Omental fat pad (tissue), 4 donors: Measurements from ENCODE around the gene PRMT5. TPM values are rescaled to one million over a fixed set of nuclear protein-coding genes. Genes with fewer than 3 reads are reported as not detected.

Experiments used
- ATAC-seq: fragments of 150-250 bp; one replicate; pipeline ENCODE4 v1.9.1; 2016; ENCODE audit warnings: mild to moderate bottlenecking, moderate library complexity; ENCODE audit not compliant: low FRiP score
- DNase-seq: peaks from one replicate; pipeline ENCODE4 v3.0.0-alpha.2; 2019; ENCODE audit warnings: low spot score
- total RNA-seq, 4 donors: library from RNA; depleted of rRNA; stranded (reverse); fragments of >200 nt; gene quantifications; one replicate each; pipeline ENCODE4 v1.1.0, GENCODE V29; 2016
- TF ChIP-seq, protein P1 (sequence below), 3 donors: fragments of 450-650 bp; IDR thresholded peaks; one replicate each; pipeline ENCODE4 v1.5.1; 2016 to 2017; ENCODE audit warnings: antibody characterized with exemption in 3 of 3, mild to moderate bottlenecking in 3 of 3, moderate library complexity in 2 of 3

Gene PRMT5
- total RNA-seq, 4 donors from 2014 or later: 38.8 to 54.9 (median 49.6) TPM

DNA sequence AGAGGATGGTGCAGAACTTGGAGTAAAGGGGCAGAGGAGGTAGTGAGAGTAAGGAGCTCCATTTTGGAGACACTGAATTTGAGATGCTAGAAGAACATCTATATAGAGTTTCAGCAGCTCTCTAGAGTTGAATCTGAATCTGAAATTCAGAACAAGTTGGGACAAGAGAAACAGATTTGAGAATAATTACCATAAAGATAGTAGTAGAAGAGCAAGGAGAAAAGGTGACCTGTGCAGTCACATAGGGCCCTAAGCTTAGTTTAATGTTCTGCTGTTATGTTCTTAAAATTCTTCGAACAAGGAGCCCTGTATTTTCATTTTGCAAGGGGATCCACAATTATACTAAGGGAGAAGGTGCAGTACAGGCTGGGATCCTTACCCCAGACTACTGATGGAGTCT lies 38.8 kb downstream of the PRMT5 start:
- DNase-seq (no peak), ATAC-seq (no peak)
- TF ChIP-seq, protein P1, sequence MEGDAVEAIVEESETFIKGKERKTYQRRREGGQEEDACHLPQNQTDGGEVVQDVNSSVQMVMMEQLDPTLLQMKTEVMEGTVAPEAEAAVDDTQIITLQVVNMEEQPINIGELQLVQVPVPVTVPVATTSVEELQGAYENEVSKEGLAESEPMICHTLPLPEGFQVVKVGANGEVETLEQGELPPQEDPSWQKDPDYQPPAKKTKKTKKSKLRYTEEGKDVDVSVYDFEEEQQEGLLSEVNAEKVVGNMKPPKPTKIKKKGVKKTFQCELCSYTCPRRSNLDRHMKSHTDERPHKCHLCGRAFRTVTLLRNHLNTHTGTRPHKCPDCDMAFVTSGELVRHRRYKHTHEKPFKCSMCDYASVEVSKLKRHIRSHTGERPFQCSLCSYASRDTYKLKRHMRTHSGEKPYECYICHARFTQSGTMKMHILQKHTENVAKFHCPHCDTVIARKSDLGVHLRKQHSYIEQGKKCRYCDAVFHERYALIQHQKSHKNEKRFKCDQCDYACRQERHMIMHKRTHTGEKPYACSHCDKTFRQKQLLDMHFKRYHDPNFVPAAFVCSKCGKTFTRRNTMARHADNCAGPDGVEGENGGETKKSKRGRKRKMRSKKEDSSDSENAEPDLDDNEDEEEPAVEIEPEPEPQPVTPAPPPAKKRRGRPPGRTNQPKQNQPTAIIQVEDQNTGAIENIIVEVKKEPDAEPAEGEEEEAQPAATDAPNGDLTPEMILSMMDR (IDR thresholded peaks at IDR 0.05): no peak

DNA sequence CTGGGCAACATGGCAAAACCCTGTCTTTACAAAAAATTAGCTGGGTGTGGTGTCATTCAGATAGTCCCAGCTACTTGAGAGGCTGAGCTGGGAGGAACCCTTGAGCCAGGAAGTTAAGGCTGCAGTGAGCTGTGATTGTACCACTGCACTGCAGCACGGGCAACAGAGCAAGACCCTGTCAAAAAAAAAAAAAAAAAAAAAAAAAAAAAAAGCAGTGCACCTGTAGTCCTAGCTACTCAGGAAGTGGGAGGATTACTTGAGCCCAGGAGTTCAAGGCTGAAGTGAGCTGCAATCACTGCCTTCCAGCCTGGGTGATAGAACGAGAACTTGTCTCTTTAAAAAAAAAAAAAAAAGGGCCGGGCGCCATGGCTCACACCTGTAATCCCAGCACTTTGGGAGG lies 40.5 kb downstream of the PRMT5 start:
- TF ChIP-seq, protein P1 (IDR thresholded peaks at IDR 0.05): no peak
- ATAC-seq (no peak), DNase-seq (no peak)

GRCh38 chr14:22887990-22888378 lies 41.2 kb downstream of the PRMT5 start:
- ATAC-seq: no peak
- no peak for DNase-seq
- TF ChIP-seq, protein P1 (IDR thresholded peaks at IDR 0.05): no peak

GRCh38 chr14:22887260-22887989 lies 41.8 kb downstream of the PRMT5 start:
- DNase-seq (no peak), ATAC-seq (peak; percentile 84)
- TF ChIP-seq, protein P1 (IDR thresholded peaks at IDR 0.05): no peak

DNA sequence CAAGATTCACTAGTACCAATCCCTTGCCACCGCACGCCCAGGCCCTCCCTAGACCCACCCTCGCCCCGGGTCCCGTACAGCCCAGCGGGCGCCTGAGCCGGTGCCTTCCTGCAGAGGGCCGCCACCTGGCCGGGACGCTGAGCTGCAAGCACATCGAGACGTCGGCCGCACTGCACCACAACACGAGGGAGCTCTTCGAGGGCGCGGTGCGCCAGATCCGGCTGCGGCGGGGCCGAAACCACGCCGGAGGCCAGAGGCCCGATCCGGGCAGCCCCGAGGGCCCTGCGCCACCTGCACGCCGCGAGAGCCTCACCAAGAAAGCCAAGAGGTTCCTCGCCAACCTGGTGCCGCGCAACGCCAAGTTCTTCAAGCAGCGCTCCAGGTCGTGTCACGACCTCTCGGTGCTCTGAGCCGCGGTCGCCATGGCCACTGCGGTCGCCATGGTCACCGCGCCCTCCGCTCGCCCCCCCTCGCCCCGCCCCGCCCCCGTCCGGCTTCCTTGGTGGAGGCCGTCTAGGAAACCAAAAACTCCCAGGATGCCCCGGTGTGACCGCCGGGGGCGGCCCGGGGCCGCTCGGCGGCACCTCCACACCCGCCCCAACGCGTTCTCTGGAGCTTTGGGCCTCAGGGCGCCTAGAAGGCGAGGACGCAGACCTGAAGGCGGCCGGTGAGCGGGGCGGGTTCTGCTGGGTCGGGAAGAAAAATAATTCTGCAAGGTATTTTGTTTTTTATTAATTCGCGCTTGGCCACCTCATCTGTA lies 42.5 kb downstream of the PRMT5 start:
- TF ChIP-seq, protein P1 (IDR thresholded peaks at IDR 0.05): no peak
- no peak for DNase-seq
- ATAC-seq: peak; percentile 61

- ATAC-seq: no peak
- DNase-seq: no peak
- TF ChIP-seq, protein P1 (IDR thresholded peaks at IDR 0.05): no peak
Observed at GRCh38 chr14:22885975-22886374, 43.2 kb downstream of the PRMT5 start.
